ENCODE data around the gene FAM210B. TPM values are rescaled to one million over a fixed set of nuclear protein-coding genes. Genes with fewer than 3 reads are reported as not detected.

FAM210B gene
- total and polyA plus RNA-seq, 2 of the 8 experiments (the other 6 are each of a cell fraction or from before 2014, with no cell fraction given), result 9.4 to 15.0 TPM

DNA sequence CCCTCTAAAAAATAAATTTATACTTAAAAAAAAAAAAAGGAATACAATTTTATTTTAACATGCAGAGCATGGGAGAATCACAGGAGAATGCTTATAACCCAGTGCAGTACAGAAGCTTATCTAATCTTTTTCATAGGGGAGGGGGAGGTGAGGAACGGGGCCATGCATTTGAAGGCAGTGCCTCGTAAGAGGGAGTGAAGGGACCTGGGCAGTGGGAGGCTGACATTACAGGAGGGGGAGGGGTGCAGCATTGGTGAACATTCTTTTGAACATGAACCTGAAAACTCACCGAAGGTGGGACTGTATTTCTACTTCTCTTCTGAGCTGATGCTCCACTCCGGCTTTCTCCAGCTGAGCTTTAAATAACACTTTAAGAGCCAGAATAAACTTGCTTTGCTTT lies 23.9 kb downstream of the FAM210B start:
- 82% methylated on average over 4 of the region's 4 CpGs; no CpG with 5 or more reads in 1 of the 2 experiments for WGBS, 2 experiments (ENCODE audit: extremely low coverage in 1 of 2, insufficient coverage in 1 of 2, insufficient read length in 1 of 2, insufficient replicate concordance in 2 of 2, low coverage in 1 of 2, low lambda C conversion rate in 2 of 2, missing lambda C conversion rate in 1 of 2)

More for the DNA sequence above, 23.9 kb downstream of the FAM210B start:
- Histone ChIP-seq H3K27me3 (replicated peaks in 1 of 4; ENCODE audit: control insufficient read depth in 3 of 4, extremely low read depth in 1 of 4, insufficient read depth in 3 of 4, low read length in 3 of 4) (no peaks in the 10 kb centered on the region), H2AK5ac (ENCODE audit: low read depth, low read length) (no peak overlapping the region), H3K56ac (replicated peaks; ENCODE audit: insufficient read length, low read depth, low read length) (no peak overlapping the region), H3K14ac (ENCODE audit: insufficient read length) (no peak overlapping the region), H2BK20ac (ENCODE audit: low read length) (no peak overlapping the region), H4K91ac (replicated peaks; ENCODE audit: insufficient read length, low read length) (no peak overlapping the region), H3K9me3 (ENCODE audit: insufficient read depth in 2 of 2, low read depth in 1 of 2, low read length in 1 of 2) (no peaks in the 10 kb centered on the region), H3K4me1 (replicated peaks in 1 of 4; ENCODE audit: control insufficient read depth in 3 of 4, insufficient read depth in 4 of 4, low read length in 3 of 4) (no peaks in the 10 kb centered on the region; a peak in 1 of 7 replicates), H3K18ac (ENCODE audit: extremely low read depth, low read length) (no peak overlapping the region), H4K20me1 (replicated peaks in 1 of 2; ENCODE audit: control insufficient read depth in 1 of 2, insufficient read depth in 2 of 2, low read length in 2 of 2) (peaks cover 4 to 14% of the 10 kb centered on the region in 2 experiments), H2BK120ac (replicated peaks; ENCODE audit: low read depth, low read length) (no peak overlapping the region), H3K27ac (ENCODE audit: low read depth, low read length) (no peak overlapping the region), H3K36me3 (ENCODE audit: control insufficient read depth in 2 of 4, insufficient read depth in 4 of 4, low read length in 3 of 4) (peaks cover 22 to 73% (median 66%) of the 10 kb centered on the region in 4 experiments), H2BK15ac (ENCODE audit: low read length) (no peak overlapping the region), H3K4me2 (ENCODE audit: insufficient read depth in 1 of 2, low read depth in 2 of 2, low read length in 2 of 2) (no peak overlapping the region), H2BK12ac (ENCODE audit: low read depth, low read length) (no peak overlapping the region), H3K23me2 (ENCODE audit: low read depth, low read length) (no peaks in the 10 kb centered on the region), H3K23ac (ENCODE audit: insufficient read length) (no peak overlapping the region), H2AFZ (ENCODE audit: low read length) (no peak overlapping the region), H2BK5ac (ENCODE audit: low read depth, low read length) (no peak overlapping the region), H3K4ac (replicated peaks; ENCODE audit: insufficient read length, low read depth, low read length) (no peak overlapping the region), H4K5ac (ENCODE audit: insufficient read length, low read depth, low read length) (no peak overlapping the region), H3K9ac (replicated peaks in 1 of 4; ENCODE audit: extremely low read depth in 1 of 4, low read depth in 3 of 4, low read length in 3 of 4) (no peak overlapping the region), H4K8ac (ENCODE audit: extremely low read depth, insufficient read depth, low read length) (no peak overlapping the region), H3K79me2 (ENCODE audit: control insufficient read depth in 1 of 2, insufficient read depth in 2 of 2, low read length in 2 of 2) (peaks cover 0 to 66% of the 10 kb centered on the region in 2 experiments; a peak in 2 of 4 replicates), H3K4me3 (ENCODE audit: extremely low read depth in 1 of 4, insufficient read depth in 2 of 4, low read depth in 3 of 4, low read length in 4 of 4) (no peak overlapping the region), H3K79me1 (ENCODE audit: low read depth, low read length) (peaks cover 5% of the 10 kb centered on the region; the same call in 1 of the 2 replicates)
- ChIA-PET POLR2A (ENCODE audit: partially characterized antibody) (interaction anchor here (1.6 to 2.6 kb wide), 4 partner anchors 8 to 10 kb away, joined by 4 to 8 read pairs (median 6); partner anchors contain the start of genes AURKA and CSTF1), CTCF (ENCODE audit: partially characterized antibody) (interaction anchor here (0.6 to 1.4 kb wide), 3 partner anchors 9 to 64 kb away, joined by 3 to 4 read pairs (median 4); partner anchors contain the start of genes AURKA and CSTF1)
- TF ChIP-seq, protein P1, sequence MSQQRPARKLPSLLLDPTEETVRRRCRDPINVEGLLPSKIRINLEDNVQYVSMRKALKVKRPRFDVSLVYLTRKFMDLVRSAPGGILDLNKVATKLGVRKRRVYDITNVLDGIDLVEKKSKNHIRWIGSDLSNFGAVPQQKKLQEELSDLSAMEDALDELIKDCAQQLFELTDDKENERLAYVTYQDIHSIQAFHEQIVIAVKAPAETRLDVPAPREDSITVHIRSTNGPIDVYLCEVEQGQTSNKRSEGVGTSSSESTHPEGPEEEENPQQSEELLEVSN (IDR thresholded peaks at IDR 0.05), result no peak
- TF ChIP-seq CHD1 (IDR thresholded peaks at IDR 0.05; ENCODE audit: low read depth, low read length) (no peak), GTF2F1 (IDR thresholded peaks at IDR 0.05; ENCODE audit: borderline replicate concordance, low read depth, low read length) (no peak), CTBP2 (IDR thresholded peaks at IDR 0.05; ENCODE audit: borderline replicate concordance, insufficient read depth, insufficient read length, low read length) (no peak), TAF7 (optimal IDR thresholded peaks at IDR 0.05; ENCODE audit: borderline replicate concordance, low read depth, low read length) (no peak)
- FAIRE-seq (no peak), DNase-seq (ENCODE audit: low read depth in 1 of 2, low spot score in 2 of 2) (no peak)

Measured in H1 (cell line).